Thyroid gland (tissue), 4 donors: ENCODE results near the gene ANK3.

ENCODE experiments used
- CTCF ChIP-seq, 6 experiments: fragments of 200-600 bp in 3 of 6; fragments of 450-650 bp in 3 of 6; sonication (generic) in 3 of 6; IDR thresholded peaks; one replicate each; pipeline ENCODE4 v1.5.1; 2016 to 2019; ENCODE audit warnings: antibody characterized with exemption in 6 of 6, mild to moderate bottlenecking in 2 of 6, inconsistent platforms in 1 of 6, moderate library complexity in 1 of 6
- POLR2A ChIP-seq, 2 donors: fragments of 450-650 bp; IDR thresholded peaks; one replicate each; pipeline ENCODE4 v1.6.1; 2017; ENCODE audit warnings: antibody characterized with exemption in 2 of 2, mild to moderate bottlenecking in 2 of 2, moderate library complexity in 1 of 2

GRCh38 chr10:60428387-60428737 lies 38.7 kb upstream of the ANK3 start:
- TF ChIP-seq CTCF (IDR thresholded peaks at IDR 0.05) (no peak), POLR2A (IDR thresholded peaks at IDR 0.05) (no peak)
